GM12878 (cell line): ENCODE measurements around the gene ASIC3. TPM values are rescaled to one million over a fixed set of nuclear protein-coding genes. Genes with fewer than 3 reads are reported as not detected.
A peak's percentile ranks its signal among the peaks of the same experiment; 100 is the strongest.

Source experiments
- ATAC-seq: fragments of 200-7000 bp; cut with Tn5 transposase; 3 replicates; pipeline ENCODE4 v1.9.1; 2020; ENCODE audit warnings: mild to moderate bottlenecking, moderate library complexity
- BruUV-seq: library from RNA; stranded (reverse); fragments of 400-500 nt; replicated peaks from 2 replicates; lab custom pipeline; 2021; lab: Mats Ljungman, UMichigan
- CTCF ChIA-PET: fragments of 300-600 bp; sonication (Branson Sonifier 250); formaldehyde crosslinking; extraction: SDS; loops from one replicate; lab custom pipeline; 2021; ENCODE audit warnings: inconsistent platforms; lab: Yijun Ruan, JAX
- POLR2A ChIA-PET: fragments of 350-600 bp; formaldehyde crosslinking; extraction: SDS; loops from one replicate; lab custom pipeline; 2021; ENCODE audit warnings: inconsistent platforms; lab: Charles Lee
- RAD21 ChIA-PET: fragments of 300-600 bp; sonication (Branson Sonifier 250); formaldehyde crosslinking; loops from one replicate; lab custom pipeline; 2023; ENCODE audit warnings: antibody characterized with exemption; ENCODE audit not compliant: unreplicated experiment; lab: Charles Lee
- SMC1A ChIA-PET: fragments of 300-600 bp; sonication (Branson Sonifier 250); formaldehyde crosslinking; loops from one replicate; lab custom pipeline; 2023; ENCODE audit not compliant: unreplicated experiment, uncharacterized antibody; lab: Charles Lee
- DNase-seq: peaks from one replicate; pipeline ENCODE4 v3.0.0-alpha.2; 2011; ENCODE audit warnings: low read depth, low spot score
- FAIRE-seq: peaks from 3 replicates; lab custom pipeline; 2011; peaks lifted over from hg19 to GRCh38; lab: Jason Lieb, UNC
- H2AFZ ChIP-seq: 2 replicates; pipeline ENCODE4 v1.6.0; 2011; ENCODE audit warnings: low read depth, low read length, control low read depth; ENCODE audit not compliant: control insufficient read depth
- H3K27ac ChIP-seq: 2 replicates; pipeline ENCODE4 v1.5.1; 2011; ENCODE audit warnings: control low read depth; ENCODE audit not compliant: control insufficient read depth, insufficient read depth
- H3K27me3 ChIP-seq, 2 experiments: replicated peaks in 1 of 2; 2 replicates each; pipeline versions ENCODE4 v1.6.0 to v1.6.1; 2011; ENCODE audit warnings: low read length in 1 of 2; ENCODE audit not compliant: control insufficient read depth in 2 of 2, insufficient read depth in 2 of 2
- H3K36me3 ChIP-seq, 2 experiments: 2 replicates each; pipeline ENCODE4 v1.5.1; 2011; ENCODE audit warnings: low read length in 1 of 2; ENCODE audit not compliant: control insufficient read depth in 2 of 2, insufficient read depth in 2 of 2
- H3K4me1 ChIP-seq: 2 replicates; pipeline ENCODE4 v1.6.1; 2011; ENCODE audit warnings: mild to moderate bottlenecking, low read length, moderate library complexity, mixed read lengths; ENCODE audit not compliant: control insufficient read depth, insufficient read depth
- H3K4me2 ChIP-seq: 2 replicates; pipeline ENCODE4 v1.6.0; 2011; ENCODE audit warnings: control low read depth; ENCODE audit not compliant: control insufficient read depth, insufficient read depth
- H3K4me3 ChIP-seq: fragments of 200-600 bp; sonication (generic); 2 replicates; pipeline ENCODE4 v1.5.1; 2016
- H3K79me2 ChIP-seq: 2 replicates; pipeline ENCODE4 v1.6.0; 2011; ENCODE audit warnings: low read length; ENCODE audit not compliant: control insufficient read depth, insufficient read depth
- H3K9ac ChIP-seq: 2 replicates; pipeline ENCODE4 v1.8.0; 2011; ENCODE audit warnings: low read length, control low read depth, mixed read lengths; ENCODE audit not compliant: control insufficient read depth, insufficient read depth
- H3K9me3 ChIP-seq: replicated peaks from 3 replicates; pipeline ENCODE4 v1.5.1; 2011; ENCODE audit warnings: mild to moderate bottlenecking, low read length; ENCODE audit not compliant: control insufficient read depth, insufficient read depth
- H4K20me1 ChIP-seq: 2 replicates; pipeline ENCODE4 v1.6.0; 2011; ENCODE audit not compliant: control insufficient read depth, insufficient read depth
- ATF7 ChIP-seq: fragments of 450-650 bp; IDR thresholded peaks from 2 replicates; pipeline ENCODE4 v1.6.1; 2016; ENCODE audit warnings: low read depth, mild to moderate bottlenecking
- BACH1 ChIP-seq: fragments of 450-650 bp; IDR thresholded peaks from 2 replicates; pipeline ENCODE4 v1.6.1; 2017; ENCODE audit warnings: mild to moderate bottlenecking, borderline replicate concordance
- BCL3 ChIP-seq: IDR thresholded peaks from 2 replicates; pipeline ENCODE4 v1.6.1; 2011; ENCODE audit warnings: borderline replicate concordance, low read depth, mild to moderate bottlenecking, moderate library complexity, low read length; ENCODE audit not compliant: insufficient read depth, poor library complexity, severe bottlenecking
- BHLHE40 ChIP-seq, 2 experiments: fragments of 450-650 bp in 1 of 2; IDR thresholded peaks; 2 replicates each; pipeline ENCODE4 v1.6.1; 2011 to 2017; ENCODE audit warnings: low read depth in 2 of 2, borderline replicate concordance in 1 of 2, improper control_type of control experiment in 1 of 2, low read length in 1 of 2, mild to moderate bottlenecking in 1 of 2
- CBFB ChIP-seq: IDR thresholded peaks from 2 replicates; pipeline ENCODE4 v1.6.1; 2016; ENCODE audit warnings: antibody characterized with exemption, low read depth
- CUX1 ChIP-seq: IDR thresholded peaks from 2 replicates; pipeline ENCODE4 v1.6.1; 2012; ENCODE audit warnings: improper control_type of control experiment, low read depth, low read length; ENCODE audit not compliant: insufficient replicate concordance
- E2F4 ChIP-seq: IDR thresholded peaks from 2 replicates; pipeline ENCODE4 v1.6.1; 2012; ENCODE audit warnings: low read depth, low read length, improper control_type of control experiment
- HSF1 ChIP-seq: fragments of 150-350 bp; IDR thresholded peaks from 2 replicates; pipeline ENCODE4 v1.6.1; 2014; ENCODE audit warnings: mild to moderate bottlenecking, low read depth, low read length
- IKZF1 ChIP-seq: fragments of 450-650 bp; conservative IDR thresholded peaks from 2 replicates; pipeline ENCODE4 v1.6.1; 2017; ENCODE audit warnings: antibody characterized with exemption, mild to moderate bottlenecking
- MYB ChIP-seq: fragments of 150-350 bp; IDR thresholded peaks from 2 replicates; pipeline ENCODE4 v1.6.1; 2014; ENCODE audit warnings: mild to moderate bottlenecking, low read depth, low read length, borderline replicate concordance
- WRNIP1 ChIP-seq: IDR thresholded peaks from 2 replicates; pipeline ENCODE4 v1.6.1; 2011; ENCODE audit warnings: low read depth, low read length, improper control_type of control experiment, borderline replicate concordance
- YBX1 ChIP-seq: fragments of 450-650 bp; IDR thresholded peaks from 2 replicates; pipeline ENCODE4 v1.6.1; 2016; ENCODE audit warnings: antibody characterized with exemption
- WGBS: methylation state at CpG from one replicate; pipeline ENCODE4 v1.1.6; 2016; ENCODE audit warnings: low lambda C conversion rate; ENCODE audit not compliant: insufficient replicate concordance, insufficient coverage; ENCODE audit errors: missing lambda C conversion rate; 5-methylcytosine and 5-hydroxymethylcytosine counted together
- in situ Hi-C: fragments of 300-500 bp; cut with MboI; formaldehyde crosslinking; loops from 9 replicates; pipeline ENCODE4 v1.14.3; 2018; ENCODE audit warnings: mixed read lengths
- intact Hi-C: fragments of 100-400 bp; cut with micrococcal nuclease; formaldehyde crosslinking; loops from one replicate; pipeline ENCODE4 v1.14.2; 2022; ENCODE audit not compliant: unreplicated experiment
- polyA plus RNA-seq, 11 experiments: library from polyadenylated mRNA; depleted of rRNA in 4 of 11; unstranded in 6 of 11; stranded (reverse) in 5 of 11; fragments of >200 nt; fragmentation: Nextera tagmentation in 4 of 11; fragmentation: Illumina TruSeq in 1 of 11; extraction: Ambion mirVana in 4 of 11; extraction: Trizol in 1 of 11; gene quantifications; 1 replicate in 1 of 11; 2 replicates in 10 of 11; pipeline versions ENCODE4 v1.2.1 to v1.2.3, GENCODE V29; 2011 to 2016; ENCODE audit warnings: inconsistent platforms in 2 of 11, missing spikeins in 2 of 11, low read depth in 1 of 11
- total RNA-seq, 4 experiments: library from RNA; depleted of rRNA in 3 of 4; stranded (reverse); fragments of >200 nt in 3 of 4; fragmentation: Illumina TruSeq in 1 of 4; extraction: Trizol in 1 of 4; gene quantifications; 2 replicates each; pipeline versions ENCODE4 v1.2.1 to v1.2.3, GENCODE V29; 2013 to 2021

The ASIC3 gene
- total and polyA plus RNA-seq, 10 of the 15 experiments (the other 5 are each of a cell fraction or from before 2014, with no cell fraction given): 0.07 to 1.0 (median 0.44) TPM; not detected in 4

- BruUV-seq: TSS peak; percentile 57
- ChIA-PET RAD21 (interaction anchor here (0.6 to 1.4 kb wide), 3 partner anchors 29 to 50 kb away, joined by 3 to 4 read pairs (median 3); no protein-coding TSS in a partner anchor), CTCF (interaction anchor here (0.6 to 1.8 kb wide), 9 partner anchors 17 to 274 kb away, joined by 3 to 8 read pairs (median 4); no protein-coding TSS in a partner anchor), POLR2A (interaction anchor here (0.7 kb wide), 1 partner anchor 25 kb away, joined by 3 read pairs; no protein-coding TSS in a partner anchor), SMC1A (interaction anchor here (0.7 kb wide), 1 partner anchor 24 kb away, joined by 3 read pairs; no protein-coding TSS in a partner anchor)
- no peaks in the 10 kb centered on the region for H4K20me1 ChIP-seq
- H3K27ac ChIP-seq: peak overlapping the region; percentile 52
- H3K36me3 ChIP-seq: peaks cover 0 to 3% of the 10 kb centered on the region in 2 experiments; a peak in 3 of 4 replicates
- H3K4me1 ChIP-seq: peaks cover 24% of the 10 kb centered on the region
- DNase-seq (no peak), ATAC-seq (peak; percentile 3; the same call in 2 of the 3 replicates), FAIRE-seq (no peak)
- H3K9me3 ChIP-seq: no peaks in the 10 kb centered on the region
- H3K9ac ChIP-seq: peak overlapping the region; percentile 86
- intact Hi-C loops: no loop called here
- peaks cover 21% of the 10 kb centered on the region for H3K79me2 ChIP-seq
- no peaks in the 10 kb centered on the region for H3K27me3 ChIP-seq
- H2AFZ ChIP-seq: no peak overlapping the region
- in situ Hi-C loops: no loop called here
- peak overlapping the region; percentile 96 for H3K4me2 ChIP-seq
- WGBS: 18% methylated on average over 20 of the region's 21 CpGs
- H3K4me3 ChIP-seq: peak overlapping the region; percentile 99
- TF ChIP-seq E2F4 (no peak), YBX1 (no peak), MYB (no peak), BHLHE40 (IDR thresholded peaks at IDR 0.05; ENCODE audit: borderline replicate concordance in 1 of 2, low read depth in 2 of 2, low read length in 1 of 2) (peak in 1 of 2 experiments; percentile 18; a peak in 1 of 4 replicates), IKZF1 (peak; percentile 19; the same call in 1 of the 2 replicates), WRNIP1 (no peak), ATF7 (no peak), BCL3 (no peak), CUX1 (no peak), BACH1 (no peak), HSF1 (no peak), CBFB (no peak)
These were observed 12.3 kb downstream of the ASIC3 start for GRCh38 chr7:151060416-151061212.
